Subcutaneous adipose tissue (tissue), 4 donors: ENCODE data around the gene TMEM18. TPM values are rescaled to one million over a fixed set of nuclear protein-coding genes. Genes with fewer than 3 reads are reported as not detected.

ENCODE experiments used
- total RNA-seq, 4 donors: library from RNA; depleted of rRNA; stranded (reverse); fragments of >200 nt; gene quantifications; one replicate each; pipeline ENCODE4 v1.1.0, GENCODE V29; 2016
- TF ChIP-seq, protein P1 (sequence below): fragments of 450-650 bp; IDR thresholded peaks from one replicate; pipeline ENCODE4 v1.5.1; 2016; ENCODE audit warnings: low read depth, mild to moderate bottlenecking, control low read depth, antibody characterized with exemption, moderate library complexity

The TMEM18 gene
- total RNA-seq, 4 donors from 2014 or later = 11.9 to 29.9 (median 15.1) TPM

GRCh38 chr2:675460-675859 is 1.7 kb downstream of the TMEM18 start:
- TF ChIP-seq, protein P1, sequence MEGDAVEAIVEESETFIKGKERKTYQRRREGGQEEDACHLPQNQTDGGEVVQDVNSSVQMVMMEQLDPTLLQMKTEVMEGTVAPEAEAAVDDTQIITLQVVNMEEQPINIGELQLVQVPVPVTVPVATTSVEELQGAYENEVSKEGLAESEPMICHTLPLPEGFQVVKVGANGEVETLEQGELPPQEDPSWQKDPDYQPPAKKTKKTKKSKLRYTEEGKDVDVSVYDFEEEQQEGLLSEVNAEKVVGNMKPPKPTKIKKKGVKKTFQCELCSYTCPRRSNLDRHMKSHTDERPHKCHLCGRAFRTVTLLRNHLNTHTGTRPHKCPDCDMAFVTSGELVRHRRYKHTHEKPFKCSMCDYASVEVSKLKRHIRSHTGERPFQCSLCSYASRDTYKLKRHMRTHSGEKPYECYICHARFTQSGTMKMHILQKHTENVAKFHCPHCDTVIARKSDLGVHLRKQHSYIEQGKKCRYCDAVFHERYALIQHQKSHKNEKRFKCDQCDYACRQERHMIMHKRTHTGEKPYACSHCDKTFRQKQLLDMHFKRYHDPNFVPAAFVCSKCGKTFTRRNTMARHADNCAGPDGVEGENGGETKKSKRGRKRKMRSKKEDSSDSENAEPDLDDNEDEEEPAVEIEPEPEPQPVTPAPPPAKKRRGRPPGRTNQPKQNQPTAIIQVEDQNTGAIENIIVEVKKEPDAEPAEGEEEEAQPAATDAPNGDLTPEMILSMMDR = no peak

DNA sequence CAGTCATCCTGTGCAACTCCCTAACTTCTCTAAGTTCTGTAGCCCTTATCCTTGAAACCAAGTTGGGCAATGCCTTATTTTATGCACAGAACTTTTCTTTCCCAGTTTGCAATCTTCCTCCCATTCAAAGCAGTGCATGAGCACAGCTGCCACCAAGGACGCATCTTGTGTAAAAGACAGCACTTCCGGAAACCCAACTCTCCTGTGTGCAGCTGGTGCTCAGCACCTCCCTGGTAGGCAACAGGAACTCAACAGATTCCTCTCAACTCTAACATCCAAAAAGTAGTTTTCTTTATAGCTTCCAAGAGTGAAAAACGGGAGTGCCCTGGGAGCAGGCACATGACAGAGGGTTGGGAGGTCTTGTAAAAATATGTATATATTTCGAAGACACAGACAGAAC is 2.2 kb downstream of the TMEM18 start:
- TF ChIP-seq, protein P1 = no peak

GRCh38 chr2:674321-674985 is 2.8 kb downstream of the TMEM18 start:
- TF ChIP-seq, protein P1 = no peak

DNA sequence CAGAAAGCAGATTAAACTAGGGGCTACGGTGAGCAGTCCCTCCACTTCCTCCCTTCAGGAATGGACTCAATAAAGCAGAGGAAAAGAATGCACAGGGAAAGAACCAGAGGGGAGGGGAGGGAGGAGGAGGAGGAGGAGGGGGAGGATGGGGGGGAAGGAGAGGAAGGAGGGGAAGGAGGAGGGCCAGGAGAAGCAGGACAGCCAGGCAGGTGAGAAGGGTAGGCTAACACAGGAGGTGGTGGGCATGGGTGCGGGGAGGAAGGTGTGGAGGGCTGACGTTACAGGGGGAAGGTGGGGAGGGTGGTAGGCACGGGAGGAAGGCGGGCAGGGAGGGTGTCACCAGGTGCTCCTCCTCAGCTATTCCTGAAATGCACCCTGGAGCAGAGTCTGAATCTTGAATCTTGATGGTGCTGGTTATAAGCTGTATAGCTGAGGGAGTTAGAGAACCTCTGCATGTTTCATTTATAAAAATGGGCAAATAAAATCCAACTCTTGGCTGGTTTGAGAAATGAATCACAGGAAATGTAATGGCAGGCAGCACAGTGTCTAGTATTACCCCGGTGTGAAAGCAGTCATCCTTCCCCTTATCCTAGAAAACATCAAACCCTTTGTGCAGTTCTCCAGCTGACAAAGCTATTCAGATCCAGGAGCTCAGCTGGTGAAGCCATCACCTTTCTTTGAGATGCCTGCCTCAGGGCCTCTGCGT is 3.4 kb downstream of the TMEM18 start:
- TF ChIP-seq, protein P1 = no peak

DNA sequence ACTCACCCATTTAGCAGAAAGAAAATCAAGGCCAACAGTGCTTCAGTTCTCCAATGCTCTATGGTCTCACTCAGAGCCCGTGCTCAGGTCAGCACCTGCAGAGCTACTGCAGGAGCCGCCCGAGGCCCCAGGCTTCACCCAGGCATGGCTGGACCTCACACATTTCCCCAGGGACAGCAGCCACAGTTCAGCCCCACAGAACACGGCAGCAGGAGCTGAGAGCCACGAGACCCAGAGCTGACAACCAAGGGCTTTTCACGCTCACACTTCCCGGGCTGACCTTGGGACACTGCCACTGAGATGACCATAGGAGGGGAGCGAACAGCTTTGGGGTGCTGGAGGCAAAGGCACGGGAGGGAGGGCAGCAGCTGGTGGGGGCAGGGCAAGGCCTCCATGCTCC is 4.2 kb downstream of the TMEM18 start:
- TF ChIP-seq, protein P1 = no peak

DNA sequence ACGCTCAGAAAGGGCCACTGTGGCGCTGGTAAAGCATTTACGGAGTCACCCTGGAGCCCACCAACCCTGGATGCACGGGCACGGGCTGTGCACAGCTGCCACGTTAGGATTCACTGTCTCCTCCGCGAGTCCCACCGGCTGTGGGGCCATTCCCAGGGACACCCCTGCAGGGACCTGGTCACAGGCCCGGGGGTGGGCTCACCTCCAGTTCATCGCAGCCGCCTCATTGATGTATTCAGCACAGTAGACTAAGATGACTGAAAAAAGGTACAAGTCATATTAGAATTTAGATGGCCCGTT is 4.7 kb downstream of the TMEM18 start:
- TF ChIP-seq, protein P1 = no peak

DNA sequence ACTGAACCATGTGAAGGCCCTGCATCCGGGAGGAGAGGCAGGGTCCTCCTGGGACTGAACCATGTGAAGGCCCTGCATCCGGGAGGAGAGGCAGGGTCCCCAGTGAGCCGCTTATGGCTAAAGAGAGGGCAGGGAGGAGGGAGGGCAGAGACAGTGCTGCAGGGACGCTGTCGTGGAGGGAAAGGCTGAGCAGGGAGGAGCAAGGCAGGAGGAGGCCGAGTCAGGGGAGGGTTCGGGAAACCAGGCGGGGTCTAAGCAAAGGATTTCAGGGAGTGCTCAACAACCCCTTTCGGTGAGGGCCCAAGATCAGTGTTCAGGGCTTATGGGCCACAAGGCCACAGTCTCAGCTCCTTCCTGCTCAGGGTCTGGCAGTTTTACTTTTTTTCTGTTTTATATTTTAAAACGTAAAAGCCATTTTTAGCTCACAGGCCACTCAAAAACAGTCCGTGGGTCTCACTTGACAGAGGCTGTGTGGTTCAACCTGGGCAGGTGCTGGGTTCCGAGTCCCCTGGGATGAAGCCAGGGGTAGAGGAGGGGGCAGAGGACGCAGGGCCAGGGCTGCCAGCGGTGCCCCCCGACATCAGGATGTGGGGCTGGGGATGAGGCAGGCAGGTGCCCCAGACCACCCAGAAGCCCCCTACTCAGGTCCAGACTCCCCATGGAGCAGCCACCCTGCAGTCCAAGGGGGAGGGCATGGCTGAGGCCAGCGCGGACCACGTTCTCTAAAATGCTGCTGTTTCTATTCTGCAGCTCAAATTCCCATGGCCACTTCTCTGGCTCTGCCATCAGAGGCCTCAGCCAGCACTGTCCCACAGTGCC is 5.2 kb downstream of the TMEM18 start:
- TF ChIP-seq, protein P1 = no peak
